ENCODE measurements around the gene VANGL2.

DNA sequence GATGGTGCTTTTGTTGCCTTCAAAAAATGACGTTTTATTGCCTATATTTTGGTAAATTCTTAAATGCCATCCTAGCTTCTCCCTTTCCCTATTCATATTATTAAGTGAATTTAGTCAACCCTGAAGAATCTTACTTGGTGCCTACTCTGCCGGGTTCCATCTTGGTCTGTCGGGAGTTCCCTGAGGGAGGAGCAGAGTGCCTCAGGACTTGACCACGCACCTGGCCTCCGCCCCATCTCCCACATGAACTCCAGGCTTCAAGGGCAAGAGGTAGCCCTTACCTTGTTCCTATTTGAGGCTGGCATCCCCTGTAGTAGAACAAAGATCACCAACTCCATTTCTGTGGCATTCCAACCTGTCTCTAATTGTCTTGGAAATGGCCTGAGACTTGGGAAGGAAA, 21.5 kb downstream of the VANGL2 start:
- TF ChIP-seq POLR2AphosphoS5 (IDR thresholded peaks at IDR 0.05; ENCODE audit: low read depth) (no peak), EZH2 (IDR thresholded peaks at IDR 0.05; ENCODE audit: low read depth, unreplicated experiment) (no peak), CREB1 (CRISPR knock-in tag; IDR thresholded peaks at IDR 0.05; ENCODE audit: low read depth) (no peak), ZNF331 (CRISPR knock-in tag; IDR thresholded peaks at IDR 0.05; ENCODE audit: low read depth) (no peak)
- TF ChIP-seq, protein P1, sequence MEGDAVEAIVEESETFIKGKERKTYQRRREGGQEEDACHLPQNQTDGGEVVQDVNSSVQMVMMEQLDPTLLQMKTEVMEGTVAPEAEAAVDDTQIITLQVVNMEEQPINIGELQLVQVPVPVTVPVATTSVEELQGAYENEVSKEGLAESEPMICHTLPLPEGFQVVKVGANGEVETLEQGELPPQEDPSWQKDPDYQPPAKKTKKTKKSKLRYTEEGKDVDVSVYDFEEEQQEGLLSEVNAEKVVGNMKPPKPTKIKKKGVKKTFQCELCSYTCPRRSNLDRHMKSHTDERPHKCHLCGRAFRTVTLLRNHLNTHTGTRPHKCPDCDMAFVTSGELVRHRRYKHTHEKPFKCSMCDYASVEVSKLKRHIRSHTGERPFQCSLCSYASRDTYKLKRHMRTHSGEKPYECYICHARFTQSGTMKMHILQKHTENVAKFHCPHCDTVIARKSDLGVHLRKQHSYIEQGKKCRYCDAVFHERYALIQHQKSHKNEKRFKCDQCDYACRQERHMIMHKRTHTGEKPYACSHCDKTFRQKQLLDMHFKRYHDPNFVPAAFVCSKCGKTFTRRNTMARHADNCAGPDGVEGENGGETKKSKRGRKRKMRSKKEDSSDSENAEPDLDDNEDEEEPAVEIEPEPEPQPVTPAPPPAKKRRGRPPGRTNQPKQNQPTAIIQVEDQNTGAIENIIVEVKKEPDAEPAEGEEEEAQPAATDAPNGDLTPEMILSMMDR (conservative IDR thresholded peaks at IDR 0.05; ENCODE audit: low read depth in 2 of 2) = no peak
- TF ChIP-seq, protein P2, sequence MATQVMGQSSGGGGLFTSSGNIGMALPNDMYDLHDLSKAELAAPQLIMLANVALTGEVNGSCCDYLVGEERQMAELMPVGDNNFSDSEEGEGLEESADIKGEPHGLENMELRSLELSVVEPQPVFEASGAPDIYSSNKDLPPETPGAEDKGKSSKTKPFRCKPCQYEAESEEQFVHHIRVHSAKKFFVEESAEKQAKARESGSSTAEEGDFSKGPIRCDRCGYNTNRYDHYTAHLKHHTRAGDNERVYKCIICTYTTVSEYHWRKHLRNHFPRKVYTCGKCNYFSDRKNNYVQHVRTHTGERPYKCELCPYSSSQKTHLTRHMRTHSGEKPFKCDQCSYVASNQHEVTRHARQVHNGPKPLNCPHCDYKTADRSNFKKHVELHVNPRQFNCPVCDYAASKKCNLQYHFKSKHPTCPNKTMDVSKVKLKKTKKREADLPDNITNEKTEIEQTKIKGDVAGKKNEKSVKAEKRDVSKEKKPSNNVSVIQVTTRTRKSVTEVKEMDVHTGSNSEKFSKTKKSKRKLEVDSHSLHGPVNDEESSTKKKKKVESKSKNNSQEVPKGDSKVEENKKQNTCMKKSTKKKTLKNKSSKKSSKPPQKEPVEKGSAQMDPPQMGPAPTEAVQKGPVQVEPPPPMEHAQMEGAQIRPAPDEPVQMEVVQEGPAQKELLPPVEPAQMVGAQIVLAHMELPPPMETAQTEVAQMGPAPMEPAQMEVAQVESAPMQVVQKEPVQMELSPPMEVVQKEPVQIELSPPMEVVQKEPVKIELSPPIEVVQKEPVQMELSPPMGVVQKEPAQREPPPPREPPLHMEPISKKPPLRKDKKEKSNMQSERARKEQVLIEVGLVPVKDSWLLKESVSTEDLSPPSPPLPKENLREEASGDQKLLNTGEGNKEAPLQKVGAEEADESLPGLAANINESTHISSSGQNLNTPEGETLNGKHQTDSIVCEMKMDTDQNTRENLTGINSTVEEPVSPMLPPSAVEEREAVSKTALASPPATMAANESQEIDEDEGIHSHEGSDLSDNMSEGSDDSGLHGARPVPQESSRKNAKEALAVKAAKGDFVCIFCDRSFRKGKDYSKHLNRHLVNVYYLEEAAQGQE (IDR thresholded peaks at IDR 0.05; ENCODE audit: unreplicated experiment) = no peak

Measured in GM23338 (cell line).